ENCODE results near the gene PGM2.

- TF ChIP-seq EZH2 (IDR thresholded peaks at IDR 0.05; ENCODE audit: insufficient read depth, poor library complexity, severe bottlenecking) (no peak), EZH2phosphoT487 (IDR thresholded peaks at IDR 0.05; ENCODE audit: insufficient read depth, low read depth) (no peak)
These were observed 52.9 kb downstream of the PGM2 start for GRCh38 chr4:37879365-37879764.
